Panc1 (cell line): ENCODE results near the gene KCNMA1. TPM values are rescaled to one million over a fixed set of nuclear protein-coding genes. Genes with fewer than 3 reads are reported as not detected.
"Not testable (repeated sequence)": the region's sequence is repeated elsewhere in the genome, so short reads cannot be mapped to it uniquely, and the experiment has no call there.

Experiments used
- ATAC-seq: fragments of 200-7000 bp; cut with Tn5 transposase; 2 replicates; pipeline ENCODE4 v1.9.1; 2020; ENCODE audit warnings: mild to moderate bottlenecking, moderate library complexity
- BruUV-seq: library from RNA; stranded (reverse); fragments of 400-500 nt; replicated peaks from 2 replicates; lab custom pipeline; 2021; lab: Mats Ljungman, UMichigan
- CTCF ChIA-PET: fragments of 300-600 bp; sonication (Branson Sonifier 250); formaldehyde crosslinking; loops from one replicate; lab custom pipeline; 2022; ENCODE audit warnings: antibody characterized with exemption; lab: Charles Lee
- POLR2A ChIA-PET: fragments of 300-600 bp; sonication (Branson Sonifier 250); formaldehyde crosslinking; loops from one replicate; lab custom pipeline; 2022; ENCODE audit warnings: antibody characterized with exemption; lab: Charles Lee
- DNase-seq: peaks from one replicate; pipeline ENCODE4 v3.0.0-alpha.2; 2010; ENCODE audit warnings: low read depth, low spot score
- H3K27ac ChIP-seq: 2 replicates; pipeline ENCODE4 v1.5.1; 2011; ENCODE audit warnings: mild to moderate bottlenecking, low read length, inconsistent platforms
- H3K27me3 ChIP-seq: fragments of 200-500 bp; sonication (Bioruptor generic); 2 replicates; pipeline ENCODE4 v1.6.0; 2014; ENCODE audit warnings: low read length, inconsistent platforms; ENCODE audit not compliant: control insufficient read depth, insufficient read depth
- H3K36me3 ChIP-seq: fragments of 200-500 bp; sonication (Bioruptor generic); 2 replicates; pipeline ENCODE4 v1.5.1; 2014; ENCODE audit warnings: inconsistent platforms, mild to moderate bottlenecking, low read length, moderate library complexity; ENCODE audit not compliant: control insufficient read depth, insufficient read depth
- H3K4me1 ChIP-seq: 2 replicates; pipeline ENCODE4 v1.5.1; 2011; ENCODE audit warnings: inconsistent platforms, mild to moderate bottlenecking, low read length, moderate library complexity; ENCODE audit not compliant: control insufficient read depth, insufficient read depth
- H3K4me3 ChIP-seq, 2 experiments: 2 replicates each; pipeline ENCODE4 v1.5.1; 2011 to 2012; ENCODE audit warnings: low read depth in 2 of 2, low read length in 2 of 2, mild to moderate bottlenecking in 2 of 2, inconsistent platforms in 1 of 2, moderate library complexity in 1 of 2
- H3K9me3 ChIP-seq: fragments of 200-500 bp; sonication (Bioruptor generic); 2 replicates; pipeline ENCODE4 v1.5.1; 2014; ENCODE audit warnings: low read depth, mild to moderate bottlenecking, inconsistent platforms, low read length, moderate library complexity; ENCODE audit not compliant: control insufficient read depth, insufficient read depth
- POLR2AphosphoS5 ChIP-seq: IDR thresholded peaks from 2 replicates; pipeline ENCODE4 v1.6.1; 2012; ENCODE audit warnings: mild to moderate bottlenecking, low read depth, low read length, moderate library complexity
- SIN3A ChIP-seq: IDR thresholded peaks from 2 replicates; pipeline ENCODE4 v1.6.1; 2012; ENCODE audit warnings: low read depth, mild to moderate bottlenecking, low read length, moderate library complexity, borderline replicate concordance; ENCODE audit not compliant: insufficient read depth
- TCF7L2 ChIP-seq: IDR thresholded peaks from 2 replicates; pipeline ENCODE4 v1.6.1; 2011; ENCODE audit warnings: mild to moderate bottlenecking, low read depth, low read length, inconsistent platforms
- in situ Hi-C: cut with HindIII; loops from 2 replicates; pipeline ENCODE4 v1.10.0; 2016; ENCODE audit warnings: low sequenced_read_pairs, low pct_unique_long_range_greater_than_20kb
- intact Hi-C: fragments of 100-400 bp; cut with micrococcal nuclease; formaldehyde crosslinking; loops from one replicate; pipeline ENCODE4 v1.10.0; 2022; ENCODE audit not compliant: unreplicated experiment
- total RNA-seq: library from RNA; stranded (reverse); gene quantifications from one replicate; pipeline ENCODE4 v1.2.1, GENCODE V29; 2021; ENCODE audit not compliant: unreplicated experiment
- TF ChIP-seq, protein P1 (sequence below), 2 experiments: IDR thresholded peaks; 2 replicates each; pipeline ENCODE4 v1.6.1; 2011 to 2012; ENCODE audit warnings: low read depth in 2 of 2, control low read depth in 1 of 2, low read length in 1 of 2, mild to moderate bottlenecking in 1 of 2, moderate library complexity in 1 of 2; ENCODE audit not compliant: insufficient read depth in 1 of 2
- TF ChIP-seq, protein P2 (sequence below): fragments of 450-650 bp; IDR thresholded peaks from 2 replicates; pipeline ENCODE4 v1.5.1; 2017; ENCODE audit warnings: mild to moderate bottlenecking

KCNMA1 gene
- total RNA-seq, 1 experiment from 2014 or later: 91.9 TPM

GRCh38 chr10:77520290-77520689 is 117.3 kb downstream of the KCNMA1 start:
- Histone ChIP-seq H3K27me3 (no peaks in the 10 kb centered on the region), H3K9me3 (no peaks in the 10 kb centered on the region), H3K4me1 (peaks cover 53% of the 10 kb centered on the region), H3K4me3 (no peak overlapping the region), H3K36me3 (no peaks in the 10 kb centered on the region), H3K27ac (no peak overlapping the region)
- POLR2A ChIA-PET: no interaction called here
- TF ChIP-seq SIN3A (no peak), POLR2AphosphoS5 (no peak), TCF7L2 (no peak)
- TF ChIP-seq, protein P1, sequence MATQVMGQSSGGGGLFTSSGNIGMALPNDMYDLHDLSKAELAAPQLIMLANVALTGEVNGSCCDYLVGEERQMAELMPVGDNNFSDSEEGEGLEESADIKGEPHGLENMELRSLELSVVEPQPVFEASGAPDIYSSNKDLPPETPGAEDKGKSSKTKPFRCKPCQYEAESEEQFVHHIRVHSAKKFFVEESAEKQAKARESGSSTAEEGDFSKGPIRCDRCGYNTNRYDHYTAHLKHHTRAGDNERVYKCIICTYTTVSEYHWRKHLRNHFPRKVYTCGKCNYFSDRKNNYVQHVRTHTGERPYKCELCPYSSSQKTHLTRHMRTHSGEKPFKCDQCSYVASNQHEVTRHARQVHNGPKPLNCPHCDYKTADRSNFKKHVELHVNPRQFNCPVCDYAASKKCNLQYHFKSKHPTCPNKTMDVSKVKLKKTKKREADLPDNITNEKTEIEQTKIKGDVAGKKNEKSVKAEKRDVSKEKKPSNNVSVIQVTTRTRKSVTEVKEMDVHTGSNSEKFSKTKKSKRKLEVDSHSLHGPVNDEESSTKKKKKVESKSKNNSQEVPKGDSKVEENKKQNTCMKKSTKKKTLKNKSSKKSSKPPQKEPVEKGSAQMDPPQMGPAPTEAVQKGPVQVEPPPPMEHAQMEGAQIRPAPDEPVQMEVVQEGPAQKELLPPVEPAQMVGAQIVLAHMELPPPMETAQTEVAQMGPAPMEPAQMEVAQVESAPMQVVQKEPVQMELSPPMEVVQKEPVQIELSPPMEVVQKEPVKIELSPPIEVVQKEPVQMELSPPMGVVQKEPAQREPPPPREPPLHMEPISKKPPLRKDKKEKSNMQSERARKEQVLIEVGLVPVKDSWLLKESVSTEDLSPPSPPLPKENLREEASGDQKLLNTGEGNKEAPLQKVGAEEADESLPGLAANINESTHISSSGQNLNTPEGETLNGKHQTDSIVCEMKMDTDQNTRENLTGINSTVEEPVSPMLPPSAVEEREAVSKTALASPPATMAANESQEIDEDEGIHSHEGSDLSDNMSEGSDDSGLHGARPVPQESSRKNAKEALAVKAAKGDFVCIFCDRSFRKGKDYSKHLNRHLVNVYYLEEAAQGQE (IDR thresholded peaks at IDR 0.05; ENCODE audit: insufficient read depth in 1 of 2, low read depth in 2 of 2, low read length in 1 of 2): no peak
- TF ChIP-seq, protein P2, sequence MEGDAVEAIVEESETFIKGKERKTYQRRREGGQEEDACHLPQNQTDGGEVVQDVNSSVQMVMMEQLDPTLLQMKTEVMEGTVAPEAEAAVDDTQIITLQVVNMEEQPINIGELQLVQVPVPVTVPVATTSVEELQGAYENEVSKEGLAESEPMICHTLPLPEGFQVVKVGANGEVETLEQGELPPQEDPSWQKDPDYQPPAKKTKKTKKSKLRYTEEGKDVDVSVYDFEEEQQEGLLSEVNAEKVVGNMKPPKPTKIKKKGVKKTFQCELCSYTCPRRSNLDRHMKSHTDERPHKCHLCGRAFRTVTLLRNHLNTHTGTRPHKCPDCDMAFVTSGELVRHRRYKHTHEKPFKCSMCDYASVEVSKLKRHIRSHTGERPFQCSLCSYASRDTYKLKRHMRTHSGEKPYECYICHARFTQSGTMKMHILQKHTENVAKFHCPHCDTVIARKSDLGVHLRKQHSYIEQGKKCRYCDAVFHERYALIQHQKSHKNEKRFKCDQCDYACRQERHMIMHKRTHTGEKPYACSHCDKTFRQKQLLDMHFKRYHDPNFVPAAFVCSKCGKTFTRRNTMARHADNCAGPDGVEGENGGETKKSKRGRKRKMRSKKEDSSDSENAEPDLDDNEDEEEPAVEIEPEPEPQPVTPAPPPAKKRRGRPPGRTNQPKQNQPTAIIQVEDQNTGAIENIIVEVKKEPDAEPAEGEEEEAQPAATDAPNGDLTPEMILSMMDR: no peak; the same call in 1 of the 2 replicates
- ATAC-seq (peak; percentile 37), DNase-seq (no peak)
- intact Hi-C loops (no loop called here), in situ Hi-C loops (no loop called here)
- BruUV-seq: no TSS peak
- CTCF ChIA-PET: no interaction called here

- H3K4me3 ChIP-seq, CTCF ChIA-PET, H3K36me3 ChIP-seq, H3K27me3 ChIP-seq, DNase-seq, H3K9me3 ChIP-seq, H3K27ac ChIP-seq, intact Hi-C loops, POLR2A ChIA-PET, BruUV-seq, in situ Hi-C loops, ATAC-seq: not testable (repeated sequence)
- peaks cover 53% of the 10 kb centered on the region for H3K4me1 ChIP-seq
These were observed 117.8 kb downstream of the KCNMA1 start for GRCh38 chr10:77519791-77520190.

DNA sequence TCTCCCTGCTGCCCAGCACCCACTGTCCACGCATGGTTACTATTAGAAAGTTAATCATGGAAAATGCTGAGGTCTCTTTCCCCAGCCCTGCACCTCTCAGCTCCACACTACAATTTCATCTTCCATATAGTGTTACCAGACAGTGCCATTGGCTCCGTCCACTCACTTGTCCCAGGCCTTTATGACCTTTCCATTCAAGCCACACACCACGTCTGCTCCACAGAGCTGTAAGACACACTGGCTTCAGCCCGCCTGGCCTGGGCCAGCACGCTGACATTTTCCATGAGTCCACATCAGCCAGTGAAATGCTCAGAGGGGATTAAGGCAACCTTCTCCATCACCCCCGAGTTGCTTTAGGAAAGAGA is 118.7 kb downstream of the KCNMA1 start:
- DNase-seq: no peak
- in situ Hi-C loops: no loop called here
- Histone ChIP-seq H3K27me3 (no peaks in the 10 kb centered on the region), H3K4me3 (no peak overlapping the region), H3K27ac (peak overlapping the region; percentile 73), H3K36me3 (no peaks in the 10 kb centered on the region), H3K4me1 (peaks cover 54% of the 10 kb centered on the region), H3K9me3 (no peaks in the 10 kb centered on the region)
- intact Hi-C loops: no loop called here
- TF ChIP-seq, protein P2: no peak
- no peak for TF ChIP-seq SIN3A
- no peak for TF ChIP-seq POLR2AphosphoS5
- TF ChIP-seq, protein P1 (IDR thresholded peaks at IDR 0.05; ENCODE audit: insufficient read depth in 1 of 2, low read depth in 2 of 2, low read length in 1 of 2): no peak
- no peak for TF ChIP-seq TCF7L2
- no TSS peak for BruUV-seq
- POLR2A ChIA-PET: no interaction called here
- CTCF ChIA-PET: no interaction called here
- ATAC-seq: no peak
